ENCODE results near the gene BZW1.
"Not testable (repeated sequence)": the region's sequence is repeated elsewhere in the genome, so short reads cannot be mapped to it uniquely, and the experiment has no call there.

The BZW1 gene

DNA sequence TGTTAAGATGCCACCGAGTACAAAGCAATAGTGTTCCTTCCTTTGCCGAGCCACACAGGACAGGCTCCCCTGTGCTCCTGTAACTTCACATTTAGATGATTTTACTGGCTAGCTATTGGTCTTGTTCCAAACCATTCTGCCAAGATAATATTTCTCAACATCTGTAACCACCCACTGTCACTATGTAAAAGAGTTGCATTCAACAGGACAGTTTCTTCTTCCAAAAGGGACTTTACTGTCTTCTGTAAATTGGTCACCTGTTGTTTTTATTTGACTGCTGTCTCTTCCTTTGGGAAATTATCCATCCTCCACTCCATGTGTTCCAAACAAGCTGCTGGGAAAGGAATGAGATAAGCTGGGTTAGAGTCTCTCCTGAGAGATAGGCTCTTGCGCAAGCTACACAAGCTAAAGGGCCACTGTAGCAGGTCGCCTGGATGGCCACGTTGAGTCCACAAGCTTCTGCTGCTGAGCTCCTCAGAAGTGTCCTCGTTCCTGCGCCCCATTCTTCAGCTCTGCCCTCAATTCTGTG, 14.4 kb upstream of the BZW1 start:
- no peak for DNase-seq (ENCODE audit: low read depth, low spot score)
- H3K27ac ChIP-seq = no peak overlapping the region
- H3K36me3 ChIP-seq (ENCODE audit: insufficient read depth, low read length) = no peaks in the 10 kb centered on the region
- H3K9me3 ChIP-seq (ENCODE audit: low read depth, low read length) = no peaks in the 10 kb centered on the region
- no peak overlapping the region for H3K9ac ChIP-seq (ENCODE audit: insufficient read length)
- TF ChIP-seq POLR2AphosphoS5 (IDR thresholded peaks at IDR 0.05; ENCODE audit: borderline replicate concordance, low read depth, low read length) = no peak
- TF ChIP-seq FOXP2 (optimal IDR thresholded peaks at IDR 0.05; ENCODE audit: control extremely low read depth, extremely low read length, insufficient read depth) = no peak
- TF ChIP-seq EZH2 (IDR thresholded peaks at IDR 0.05) = no peak
- no peak overlapping the region for H3K4me3 ChIP-seq

DNA sequence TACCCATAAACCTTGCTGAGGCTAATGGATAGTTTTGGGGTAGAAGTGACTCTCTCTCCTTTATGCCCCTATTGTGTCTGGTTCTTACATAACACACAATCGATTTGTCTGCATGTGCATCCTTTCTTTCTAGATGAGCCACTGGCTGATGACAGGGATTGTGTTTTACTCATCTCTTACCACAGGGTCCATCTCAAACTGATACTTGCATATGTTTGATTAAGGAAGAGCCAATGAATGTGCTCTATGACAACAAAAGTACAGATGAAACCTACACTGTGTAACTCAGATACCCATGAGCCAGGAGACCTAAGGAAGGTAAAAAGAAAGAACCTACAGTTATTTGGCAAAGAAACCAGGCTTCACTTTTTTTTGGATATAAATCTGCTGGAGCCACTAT, 13.2 kb upstream of the BZW1 start:
- no peak for DNase-seq (ENCODE audit: low read depth, low spot score)
- H3K36me3 ChIP-seq (ENCODE audit: insufficient read depth, low read length) = no peaks in the 10 kb centered on the region
- TF ChIP-seq EZH2 (IDR thresholded peaks at IDR 0.05) (no peak), FOXP2 (optimal IDR thresholded peaks at IDR 0.05; ENCODE audit: control extremely low read depth, extremely low read length, insufficient read depth) (no peak), POLR2AphosphoS5 (IDR thresholded peaks at IDR 0.05; ENCODE audit: borderline replicate concordance, low read depth, low read length) (no peak)
- no peak overlapping the region for H3K27ac ChIP-seq
- H3K4me3 ChIP-seq = no peak overlapping the region
- no peak overlapping the region for H3K9ac ChIP-seq (ENCODE audit: insufficient read length)
- no peaks in the 10 kb centered on the region for H3K9me3 ChIP-seq (ENCODE audit: low read depth, low read length)

- DNase-seq (ENCODE audit: low read depth, low spot score) = no peak
- Histone ChIP-seq H3K9ac (ENCODE audit: insufficient read length) (no peak overlapping the region), H3K9me3 (ENCODE audit: low read depth, low read length) (no peaks in the 10 kb centered on the region), H3K36me3 (ENCODE audit: insufficient read depth, low read length) (no peaks in the 10 kb centered on the region), H3K27ac (no peak overlapping the region), H3K4me3 (no peak overlapping the region)
- TF ChIP-seq FOXP2 (optimal IDR thresholded peaks at IDR 0.05; ENCODE audit: control extremely low read depth, extremely low read length, insufficient read depth) (no peak), EZH2 (IDR thresholded peaks at IDR 0.05) (no peak), POLR2AphosphoS5 (IDR thresholded peaks at IDR 0.05; ENCODE audit: borderline replicate concordance, low read depth, low read length) (no peak)
Observed at GRCh38 chr2:200800458-200800857, 11.3 kb upstream of the BZW1 start.

GRCh38 chr2:200801431-200801830, 10.3 kb upstream of the BZW1 start:
- not testable (repeated sequence) for H3K27ac ChIP-seq; H3K9me3 ChIP-seq (ENCODE audit: low read depth, low read length); H3K9ac ChIP-seq (ENCODE audit: insufficient read length)

GRCh38 chr2:200809506-200810251, 2.0 kb upstream of the BZW1 start:
- H3K27ac ChIP-seq = no peak overlapping the region
- peaks cover 11% of the 10 kb centered on the region for H3K36me3 ChIP-seq (ENCODE audit: insufficient read depth, low read length)
- no peak for DNase-seq (ENCODE audit: low read depth, low spot score)
- no peak overlapping the region for H3K4me3 ChIP-seq
- TF ChIP-seq POLR2AphosphoS5 (IDR thresholded peaks at IDR 0.05; ENCODE audit: borderline replicate concordance, low read depth, low read length) = no peak
- TF ChIP-seq FOXP2 (optimal IDR thresholded peaks at IDR 0.05; ENCODE audit: control extremely low read depth, extremely low read length, insufficient read depth) = no peak
- TF ChIP-seq EZH2 (IDR thresholded peaks at IDR 0.05) = no peak
- no peak overlapping the region for H3K9ac ChIP-seq (ENCODE audit: insufficient read length)
- no peaks in the 10 kb centered on the region for H3K9me3 ChIP-seq (ENCODE audit: low read depth, low read length)

More at GRCh38 chr2:200801431-200801830, 10.3 kb upstream of the BZW1 start:
- DNase-seq (ENCODE audit: low read depth, low spot score); H3K36me3 ChIP-seq (ENCODE audit: insufficient read depth, low read length); H3K4me3 ChIP-seq: not testable (repeated sequence)

DNA sequence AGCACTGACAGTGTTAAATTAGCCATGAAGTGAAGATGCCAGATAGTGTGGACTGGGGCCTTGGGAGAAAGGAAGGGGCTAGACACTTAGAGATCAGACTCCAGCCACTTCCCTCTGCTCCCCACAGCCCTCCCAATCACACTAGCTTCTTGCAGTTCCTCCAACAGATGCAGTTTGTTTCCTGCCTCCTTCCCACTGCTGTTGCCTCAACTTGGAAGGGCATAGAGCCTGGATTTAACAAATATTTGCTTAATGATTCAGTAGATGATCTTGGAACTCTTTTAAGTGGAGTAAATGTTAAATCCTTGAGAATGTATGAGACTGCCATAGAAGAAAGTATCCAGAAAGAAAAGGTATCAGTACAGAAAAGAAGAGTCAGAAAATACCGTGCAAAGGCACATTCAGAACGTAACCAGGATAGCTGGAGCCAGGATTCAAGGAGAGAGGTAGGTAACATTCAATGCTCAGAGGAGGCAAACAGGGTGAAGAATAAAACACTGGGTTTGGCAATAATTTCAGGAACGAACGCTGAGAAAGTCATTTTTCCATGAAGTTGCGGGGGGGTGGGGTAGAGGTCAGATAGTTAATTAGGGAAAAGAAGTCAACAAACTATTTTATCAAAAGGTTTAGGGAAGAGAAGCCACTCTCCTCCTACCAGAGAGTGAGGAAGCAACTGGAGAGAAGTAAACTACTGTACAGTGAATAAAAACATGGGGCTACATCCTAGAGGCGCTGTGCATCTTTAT, 1.3 kb upstream of the BZW1 start:
- peaks cover 18% of the 10 kb centered on the region for H3K36me3 ChIP-seq (ENCODE audit: insufficient read depth, low read length)
- H3K9ac ChIP-seq (ENCODE audit: insufficient read length) = no peak overlapping the region
- H3K27ac ChIP-seq = peak overlapping the region; percentile 67; the same call in 1 of the 2 replicates
- no peak for TF ChIP-seq FOXP2 (optimal IDR thresholded peaks at IDR 0.05; ENCODE audit: control extremely low read depth, extremely low read length, insufficient read depth)
- no peak for TF ChIP-seq POLR2AphosphoS5 (IDR thresholded peaks at IDR 0.05; ENCODE audit: borderline replicate concordance, low read depth, low read length)
- TF ChIP-seq EZH2 (IDR thresholded peaks at IDR 0.05) = no peak
- no peaks in the 10 kb centered on the region for H3K9me3 ChIP-seq (ENCODE audit: low read depth, low read length)
- peak overlapping the region; percentile 94 for H3K4me3 ChIP-seq
- DNase-seq (ENCODE audit: low read depth, low spot score) = no peak

- no peak for TF ChIP-seq EZH2 (IDR thresholded peaks at IDR 0.05)
- no peak; the same call in 1 of the 2 replicates for TF ChIP-seq POLR2AphosphoS5 (IDR thresholded peaks at IDR 0.05; ENCODE audit: borderline replicate concordance, low read depth, low read length)
- no peak for TF ChIP-seq FOXP2 (optimal IDR thresholded peaks at IDR 0.05; ENCODE audit: control extremely low read depth, extremely low read length, insufficient read depth)
- H3K27ac ChIP-seq = peak overlapping the region; percentile 67; the same call in 1 of the 2 replicates
- H3K9me3 ChIP-seq (ENCODE audit: low read depth, low read length) = no peaks in the 10 kb centered on the region
- no peak for DNase-seq (ENCODE audit: low read depth, low spot score)
- H3K9ac ChIP-seq (ENCODE audit: insufficient read length) = peak overlapping the region; percentile 65
- H3K36me3 ChIP-seq (ENCODE audit: insufficient read depth, low read length) = peaks cover 24% of the 10 kb centered on the region
- H3K4me3 ChIP-seq = peak overlapping the region; percentile 94
Observed at GRCh38 chr2:200810998-200811332, 745 bp upstream of the BZW1 start.

- H3K27ac ChIP-seq = peak overlapping the region; percentile 99
- H3K4me3 ChIP-seq = peak overlapping the region; percentile 94
- H3K9me3 ChIP-seq (ENCODE audit: low read depth, low read length) = no peaks in the 10 kb centered on the region
- peaks cover 38% of the 10 kb centered on the region for H3K36me3 ChIP-seq (ENCODE audit: insufficient read depth, low read length)
- peak overlapping the region; percentile 99 for H3K9ac ChIP-seq (ENCODE audit: insufficient read length)
- TF ChIP-seq EZH2 (IDR thresholded peaks at IDR 0.05) = no peak
- no peak for TF ChIP-seq POLR2AphosphoS5 (IDR thresholded peaks at IDR 0.05; ENCODE audit: borderline replicate concordance, low read depth, low read length)
- no peak for TF ChIP-seq FOXP2 (optimal IDR thresholded peaks at IDR 0.05; ENCODE audit: control extremely low read depth, extremely low read length, insufficient read depth)
- DNase-seq (ENCODE audit: low read depth, low spot score) = no peak
Observed at GRCh38 chr2:200812122-200813022, 662 bp downstream of the BZW1 start.

All from SK-N-MC (cell line).